HL-60 (cell line): ENCODE measurements around the gene ARHGEF9.

Experiments
- POLR2AphosphoS5 ChIP-seq: IDR thresholded peaks from 2 replicates; pipeline ENCODE4 v1.6.1; 2012; ENCODE audit warnings: low read depth
- TF ChIP-seq, protein P1 (sequence below): IDR thresholded peaks from one replicate; pipeline ENCODE4 v1.5.1; 2011; ENCODE audit warnings: low read length, control low read depth, inconsistent platforms; ENCODE audit not compliant: insufficient read depth

DNA sequence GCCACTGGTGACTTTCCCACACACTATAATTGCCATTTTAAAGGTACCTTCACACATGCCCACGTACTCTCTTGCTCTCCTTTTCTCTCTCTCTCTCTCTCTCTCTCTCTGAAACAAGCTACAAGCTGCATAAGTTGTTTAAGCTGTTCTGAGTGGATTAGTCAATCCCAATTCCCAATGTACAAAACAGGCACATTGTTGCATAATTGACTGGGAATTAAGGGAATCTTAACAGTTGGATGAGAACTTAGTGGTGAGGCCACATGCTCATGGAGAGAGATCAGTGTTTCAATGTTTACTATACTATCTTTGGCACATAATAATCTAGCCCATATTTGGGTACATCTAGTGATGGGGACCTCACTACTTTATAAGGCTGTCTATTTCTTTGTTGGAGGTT, 123.3 kb downstream of the ARHGEF9 start:
- TF ChIP-seq, protein P1, sequence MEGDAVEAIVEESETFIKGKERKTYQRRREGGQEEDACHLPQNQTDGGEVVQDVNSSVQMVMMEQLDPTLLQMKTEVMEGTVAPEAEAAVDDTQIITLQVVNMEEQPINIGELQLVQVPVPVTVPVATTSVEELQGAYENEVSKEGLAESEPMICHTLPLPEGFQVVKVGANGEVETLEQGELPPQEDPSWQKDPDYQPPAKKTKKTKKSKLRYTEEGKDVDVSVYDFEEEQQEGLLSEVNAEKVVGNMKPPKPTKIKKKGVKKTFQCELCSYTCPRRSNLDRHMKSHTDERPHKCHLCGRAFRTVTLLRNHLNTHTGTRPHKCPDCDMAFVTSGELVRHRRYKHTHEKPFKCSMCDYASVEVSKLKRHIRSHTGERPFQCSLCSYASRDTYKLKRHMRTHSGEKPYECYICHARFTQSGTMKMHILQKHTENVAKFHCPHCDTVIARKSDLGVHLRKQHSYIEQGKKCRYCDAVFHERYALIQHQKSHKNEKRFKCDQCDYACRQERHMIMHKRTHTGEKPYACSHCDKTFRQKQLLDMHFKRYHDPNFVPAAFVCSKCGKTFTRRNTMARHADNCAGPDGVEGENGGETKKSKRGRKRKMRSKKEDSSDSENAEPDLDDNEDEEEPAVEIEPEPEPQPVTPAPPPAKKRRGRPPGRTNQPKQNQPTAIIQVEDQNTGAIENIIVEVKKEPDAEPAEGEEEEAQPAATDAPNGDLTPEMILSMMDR, result no peak
- no peak for TF ChIP-seq POLR2AphosphoS5
